NCI-H1417 (cell line): ENCODE data around the gene ASTN2.
A peak's percentile ranks its signal among the peaks of the same experiment; 100 is the strongest.

Experiments
- DNase-seq, 3 experiments: peaks; one replicate each; lab custom pipeline; 2025; lab: John Stamatoyannopoulos, UW

ASTN2 gene

GRCh38 chr9:117414906-117415331 lies at the start of gene ASTN2:
TSS of gene ASTN2 (minus strand) at chr9:117415057. CDS start at chr9:117414938, 119 bp downstream.
- peak in 1 of 3 experiments; percentile 64 for DNase-seq

GRCh38 chr9:117462861-117463260 lies 48.0 kb upstream of the ASTN2 start:
- no peak for DNase-seq

- DNase-seq, result no peak
These were observed 46.5 kb upstream of the ASTN2 start for GRCh38 chr9:117461386-117461785.

- no peak for DNase-seq
These were observed 45.9 kb upstream of the ASTN2 start for GRCh38 chr9:117460743-117461142.

GRCh38 chr9:117459913-117460312 lies 45.1 kb upstream of the ASTN2 start:
- no peak for DNase-seq

GRCh38 chr9:117458066-117458465 lies 43.2 kb upstream of the ASTN2 start:
- no peak for DNase-seq

- no peak for DNase-seq
These were observed 39.9 kb upstream of the ASTN2 start for GRCh38 chr9:117454711-117455110.

GRCh38 chr9:117453737-117454136 lies 38.9 kb upstream of the ASTN2 start:
- DNase-seq, result no peak

GRCh38 chr9:117451311-117451710 lies 36.5 kb upstream of the ASTN2 start:
- DNase-seq, result no peak

- peak in 1 of 3 experiments; percentile 58 for DNase-seq
These were observed 33.2 kb upstream of the ASTN2 start for GRCh38 chr9:117448066-117448465.

- no peak for DNase-seq
These were observed 30.8 kb upstream of the ASTN2 start for GRCh38 chr9:117445631-117446030.

- peak in 1 of 3 experiments; percentile 32 for DNase-seq
These were observed 29.6 kb upstream of the ASTN2 start for GRCh38 chr9:117444501-117444900.

GRCh38 chr9:117437283-117437682 lies 22.4 kb upstream of the ASTN2 start:
- no peak for DNase-seq

GRCh38 chr9:117435630-117436261 lies 20.9 kb upstream of the ASTN2 start:
- peak in 2 of 3 experiments; percentile 17 to 68 for DNase-seq

- peak in 2 of 3 experiments; percentile 22 to 41 for DNase-seq
These were observed 19.7 kb upstream of the ASTN2 start for GRCh38 chr9:117434566-117434965.

GRCh38 chr9:117430813-117431212 lies 16.0 kb upstream of the ASTN2 start:
- DNase-seq, result no peak

- no peak for DNase-seq
These were observed 12.6 kb upstream of the ASTN2 start for GRCh38 chr9:117427357-117427913.

GRCh38 chr9:117425566-117425965 lies 10.7 kb upstream of the ASTN2 start:
- no peak for DNase-seq

GRCh38 chr9:117424291-117424690 lies 9.4 kb upstream of the ASTN2 start:
- no peak for DNase-seq

GRCh38 chr9:117418111-117418510 lies 3.3 kb upstream of the ASTN2 start:
- no peak for DNase-seq

GRCh38 chr9:117416856-117417255 lies 2.0 kb upstream of the ASTN2 start:
- DNase-seq, result peak in 1 of 3 experiments; percentile 40

- DNase-seq, result no peak
These were observed 579 bp upstream of the ASTN2 start for GRCh38 chr9:117415358-117415914.

- peak in 2 of 3 experiments; percentile 74 to 84 for DNase-seq
These were observed 494 bp downstream of the ASTN2 start for GRCh38 chr9:117414220-117414905.
